OCI-LY7 (cell line): ENCODE results near the gene RNF133.

ENCODE experiments used
- EZH2phosphoT487 ChIP-seq: fragments of 200-600 bp; sonication (generic); IDR thresholded peaks from 2 replicates; pipeline ENCODE4 v1.6.1; 2018; ENCODE audit warnings: low read depth, borderline replicate concordance, mild to moderate bottlenecking, mixed run types, antibody characterized with exemption, low read length, moderate library complexity, mixed read lengths
- TF ChIP-seq, protein P1 (sequence below): fragments of 200-600 bp; sonication (generic); conservative IDR thresholded peaks from 2 replicates; pipeline ENCODE4 v1.5.1; 2014; ENCODE audit warnings: mild to moderate bottlenecking, antibody characterized with exemption, low read length, moderate library complexity, mixed read lengths

DNA sequence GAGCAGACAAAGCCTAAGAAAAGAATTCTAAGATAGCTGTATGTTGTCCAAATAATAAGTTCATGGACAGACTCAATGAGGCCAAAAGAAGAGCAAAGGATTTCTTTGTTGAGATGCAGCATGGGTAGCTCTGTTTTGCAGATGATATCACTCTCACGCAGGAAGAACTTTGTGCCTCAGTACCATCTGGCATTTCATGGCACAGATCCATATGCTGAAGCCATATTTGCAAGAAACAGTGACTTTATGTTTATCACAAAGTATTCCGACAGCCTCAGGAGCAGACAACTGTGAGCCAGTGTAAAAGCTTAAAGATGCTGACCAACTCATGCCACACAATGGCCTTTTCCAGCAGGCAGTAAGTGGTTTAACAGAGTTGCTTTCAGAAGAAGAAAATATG, 49.3 kb upstream of the RNF133 start:
- TF ChIP-seq, protein P1, sequence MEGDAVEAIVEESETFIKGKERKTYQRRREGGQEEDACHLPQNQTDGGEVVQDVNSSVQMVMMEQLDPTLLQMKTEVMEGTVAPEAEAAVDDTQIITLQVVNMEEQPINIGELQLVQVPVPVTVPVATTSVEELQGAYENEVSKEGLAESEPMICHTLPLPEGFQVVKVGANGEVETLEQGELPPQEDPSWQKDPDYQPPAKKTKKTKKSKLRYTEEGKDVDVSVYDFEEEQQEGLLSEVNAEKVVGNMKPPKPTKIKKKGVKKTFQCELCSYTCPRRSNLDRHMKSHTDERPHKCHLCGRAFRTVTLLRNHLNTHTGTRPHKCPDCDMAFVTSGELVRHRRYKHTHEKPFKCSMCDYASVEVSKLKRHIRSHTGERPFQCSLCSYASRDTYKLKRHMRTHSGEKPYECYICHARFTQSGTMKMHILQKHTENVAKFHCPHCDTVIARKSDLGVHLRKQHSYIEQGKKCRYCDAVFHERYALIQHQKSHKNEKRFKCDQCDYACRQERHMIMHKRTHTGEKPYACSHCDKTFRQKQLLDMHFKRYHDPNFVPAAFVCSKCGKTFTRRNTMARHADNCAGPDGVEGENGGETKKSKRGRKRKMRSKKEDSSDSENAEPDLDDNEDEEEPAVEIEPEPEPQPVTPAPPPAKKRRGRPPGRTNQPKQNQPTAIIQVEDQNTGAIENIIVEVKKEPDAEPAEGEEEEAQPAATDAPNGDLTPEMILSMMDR = no peak
- no peak for TF ChIP-seq EZH2phosphoT487
